Upper lobe of left lung (tissue), 6 donors: ENCODE results near the gene TSPYL1. TPM values are rescaled to one million over a fixed set of nuclear protein-coding genes. Genes with fewer than 3 reads are reported as not detected.

ENCODE experiments used
- ATAC-seq, 2 donors: fragments of 200-7000 bp; cut with Tn5 transposase; one replicate each; pipeline ENCODE4 v1.9.1; 2022; ENCODE audit warnings: mild to moderate bottlenecking in 2 of 2, moderate library complexity in 2 of 2; ENCODE audit not compliant: low FRiP score in 2 of 2
- DNase-seq, 2 donors: peaks; one replicate each; pipeline ENCODE4 v3.0.0-alpha.2; 2019 to 2020
- H3K27ac ChIP-seq, 4 donors: fragments of 200-600 bp; sonication (generic); one replicate each; pipeline ENCODE4 v1.5.1; 2016 to 2019
- H3K27me3 ChIP-seq, 4 donors: fragments of 200-600 bp; sonication (generic); one replicate each; pipeline ENCODE4 v1.5.1; 2017 to 2019
- H3K36me3 ChIP-seq, 4 donors: fragments of 200-600 bp; sonication (generic); one replicate each; pipeline ENCODE4 v1.5.1; 2016 to 2019
- H3K4me1 ChIP-seq, 4 donors: fragments of 200-600 bp; sonication (generic); one replicate each; pipeline ENCODE4 v1.5.1; 2018 to 2019
- H3K4me3 ChIP-seq, 4 donors: fragments of 200-600 bp; sonication (generic); one replicate each; pipeline ENCODE4 v1.5.1; 2017 to 2019; ENCODE audit warnings: mild to moderate bottlenecking in 2 of 4, moderate library complexity in 1 of 4
- H3K9me3 ChIP-seq, 4 donors: fragments of 200-600 bp; sonication (generic); one replicate each; pipeline ENCODE4 v1.5.1; 2018 to 2019
- EP300 ChIP-seq, 4 donors: sonication (generic); formaldehyde crosslinking; IDR thresholded peaks; one replicate each; pipeline ENCODE4 v1.5.1; 2017; ENCODE audit warnings: antibody characterized with exemption in 4 of 4, control low read depth in 2 of 4
- POLR2A ChIP-seq, 4 donors: fragments of 450-650 bp; IDR thresholded peaks; one replicate each; pipeline ENCODE4 v1.5.1; 2016 to 2017; ENCODE audit warnings: antibody characterized with exemption in 4 of 4, mild to moderate bottlenecking in 2 of 4
- POLR2AphosphoS5 ChIP-seq, 2 donors: sonication (generic); formaldehyde crosslinking; IDR thresholded peaks; one replicate each; pipeline ENCODE4 v1.5.1; 2017; ENCODE audit warnings: antibody characterized with exemption in 2 of 2
- WGBS, 2 donors: methylation state at CpG; one replicate each; pipeline ENCODE4 v1.1.5; 2017 to 2018; 5-methylcytosine and 5-hydroxymethylcytosine counted together
- total RNA-seq, 6 donors: library from RNA; depleted of rRNA in 4 of 6; stranded (reverse); fragments of >200 nt in 4 of 6; gene quantifications; one replicate each; pipeline versions ENCODE4 v1.1.0 to v1.2.1, GENCODE V29; 2016 to 2021
- TF ChIP-seq, protein P1 (sequence below), 6 experiments: fragments of 450-650 bp in 4 of 6; fragments of 200-600 bp in 2 of 6; sonication (generic) in 2 of 6; IDR thresholded peaks; one replicate each; pipeline ENCODE4 v1.5.1; 2016 to 2019; ENCODE audit warnings: antibody characterized with exemption in 6 of 6
- donor health status: DM: no; HTN: no; CAD: no; lungs with moderate emphysema.
- donor health status: DM: no; HTN: yes; CAD: no; lungs with severe emphysema.

The TSPYL1 gene
- 10 to 100 TPM; 33.5 to 83.6 (median 64.9) TPM for total RNA-seq

DNA sequence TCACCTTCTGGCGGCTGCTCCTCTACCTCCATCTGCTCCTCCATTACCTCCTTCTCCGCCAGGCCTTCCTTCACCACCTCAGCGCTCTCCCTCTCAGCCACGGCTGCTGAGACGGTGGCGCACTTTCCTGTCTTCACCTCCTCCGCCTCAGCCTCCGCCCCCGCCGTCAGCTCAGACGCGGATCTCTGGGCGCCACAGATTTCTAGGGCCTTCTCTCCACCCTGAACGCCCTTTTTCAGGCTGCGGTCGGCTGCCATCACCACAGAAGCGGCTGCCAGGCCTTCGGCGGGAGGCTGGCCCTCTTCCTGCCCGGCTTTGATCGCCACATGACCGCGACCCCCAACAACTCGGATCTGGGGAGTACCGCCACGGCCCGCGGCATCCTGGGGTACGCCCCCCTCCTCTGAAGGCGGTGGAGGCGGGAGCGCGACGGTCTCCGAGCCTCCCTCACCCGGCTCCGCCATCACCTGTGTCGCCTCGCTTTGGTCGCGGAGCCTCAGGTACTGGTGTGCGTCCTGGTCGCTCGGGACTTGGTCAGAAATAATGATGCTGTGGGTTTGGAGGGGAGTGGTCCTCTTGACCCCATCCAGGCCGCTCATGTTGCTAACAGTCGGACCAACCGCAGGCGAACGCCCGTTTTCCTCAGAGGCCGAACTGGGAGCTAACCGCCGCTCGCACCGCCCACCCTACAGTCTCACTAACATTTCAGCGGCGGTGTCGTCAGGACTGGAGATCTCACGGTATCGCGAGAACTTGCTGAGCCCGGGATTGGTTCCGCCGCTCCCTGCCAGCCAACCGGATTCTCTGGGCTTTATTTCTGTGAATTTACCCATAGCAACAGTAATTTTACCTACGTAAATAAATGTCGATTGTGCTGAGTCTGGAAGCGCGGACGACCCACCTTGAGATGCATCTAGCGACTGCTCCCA, at the start of gene TSPYL1:
Gene TSPYL1 (minus strand): TSS at position 699 of the 929 bp plus-strand sequence. CDS start 100 bp downstream, at position 599.
- DNase-seq (peak; percentile 91 to 97), ATAC-seq (peak; percentile 98 to 99)
- peaks cover 0 to 4% (median 0%) of the 10 kb centered on the region in 4 donors for H3K36me3 ChIP-seq
- H3K4me3 ChIP-seq = peak within 1 kb of the TSS; percentile 49 to 92 (median 80)
- peak within 1 kb of the TSS; percentile 96 to 99 (median 99) for H3K27ac ChIP-seq
- no peaks in the 10 kb centered on the region for H3K9me3 ChIP-seq
- no peaks in the 10 kb centered on the region for H3K27me3 ChIP-seq
- TF ChIP-seq POLR2AphosphoS5 (IDR thresholded peaks at IDR 0.05) = peak; percentile 97 to 99
- TF ChIP-seq, protein P1, sequence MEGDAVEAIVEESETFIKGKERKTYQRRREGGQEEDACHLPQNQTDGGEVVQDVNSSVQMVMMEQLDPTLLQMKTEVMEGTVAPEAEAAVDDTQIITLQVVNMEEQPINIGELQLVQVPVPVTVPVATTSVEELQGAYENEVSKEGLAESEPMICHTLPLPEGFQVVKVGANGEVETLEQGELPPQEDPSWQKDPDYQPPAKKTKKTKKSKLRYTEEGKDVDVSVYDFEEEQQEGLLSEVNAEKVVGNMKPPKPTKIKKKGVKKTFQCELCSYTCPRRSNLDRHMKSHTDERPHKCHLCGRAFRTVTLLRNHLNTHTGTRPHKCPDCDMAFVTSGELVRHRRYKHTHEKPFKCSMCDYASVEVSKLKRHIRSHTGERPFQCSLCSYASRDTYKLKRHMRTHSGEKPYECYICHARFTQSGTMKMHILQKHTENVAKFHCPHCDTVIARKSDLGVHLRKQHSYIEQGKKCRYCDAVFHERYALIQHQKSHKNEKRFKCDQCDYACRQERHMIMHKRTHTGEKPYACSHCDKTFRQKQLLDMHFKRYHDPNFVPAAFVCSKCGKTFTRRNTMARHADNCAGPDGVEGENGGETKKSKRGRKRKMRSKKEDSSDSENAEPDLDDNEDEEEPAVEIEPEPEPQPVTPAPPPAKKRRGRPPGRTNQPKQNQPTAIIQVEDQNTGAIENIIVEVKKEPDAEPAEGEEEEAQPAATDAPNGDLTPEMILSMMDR (IDR thresholded peaks at IDR 0.05) = peak in 1 of 6 experiments; percentile 16
- TF ChIP-seq EP300 (IDR thresholded peaks at IDR 0.05) = no peak
- peak in 3 of 4 donors; percentile 96 to 98 (median 98) for TF ChIP-seq POLR2A (IDR thresholded peaks at IDR 0.05)
- 0% methylated on average over 36 to 68 of the region's 71 CpGs for WGBS, 2 donors
- peaks cover 48 to 50% (median 49%) of the 10 kb centered on the region in 4 donors for H3K4me1 ChIP-seq

DNA sequence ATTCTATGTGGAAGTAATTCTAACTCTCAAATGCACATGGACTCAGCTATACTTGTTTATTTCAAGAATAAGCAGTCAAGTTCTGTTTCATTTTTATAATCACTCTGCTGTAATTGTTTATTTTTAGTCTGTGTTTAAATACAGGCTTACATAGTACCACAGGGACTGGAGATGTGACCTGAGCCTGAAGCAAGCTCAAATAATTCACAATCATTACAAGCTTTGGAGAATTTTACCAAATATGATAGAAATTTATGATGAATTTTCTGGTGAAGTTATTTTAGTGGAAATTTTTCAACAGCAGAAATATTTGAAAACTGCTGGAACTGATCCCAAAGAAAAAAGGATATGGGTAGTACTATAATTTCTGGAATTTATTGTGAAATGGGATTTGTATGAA, 49.4 kb upstream of the TSPYL1 start:
- no peak for DNase-seq

DNA sequence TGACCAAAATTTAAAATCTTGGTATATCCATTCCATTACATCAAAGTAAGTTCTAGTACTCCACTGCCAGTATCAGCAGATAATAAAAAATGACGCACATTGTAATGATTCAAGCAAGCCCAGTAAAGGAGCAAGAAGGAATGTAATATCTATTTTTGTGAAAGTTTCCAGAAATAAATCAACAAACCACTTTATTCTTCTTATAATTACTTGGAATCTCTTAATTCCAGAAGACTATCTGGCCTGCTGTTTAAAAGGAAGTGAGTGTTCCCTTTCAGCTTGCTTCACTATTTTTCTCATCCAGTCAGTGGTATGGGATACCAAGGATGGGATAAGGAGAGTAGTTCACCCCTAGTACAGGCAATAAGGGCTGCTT, 48.8 kb upstream of the TSPYL1 start:
- no peaks in the 10 kb centered on the region for H3K36me3 ChIP-seq
- H3K4me1 ChIP-seq = peaks cover 0 to 14% (median 4%) of the 10 kb centered on the region in 4 donors
- H3K9me3 ChIP-seq = no peaks in the 10 kb centered on the region
- no peak overlapping the region for H3K4me3 ChIP-seq
- ATAC-seq (peak in 1 of 2 donors; percentile 55), DNase-seq (no peak)
- TF ChIP-seq EP300 (IDR thresholded peaks at IDR 0.05) (no peak), POLR2AphosphoS5 (IDR thresholded peaks at IDR 0.05) (no peak)
- TF ChIP-seq, protein P1 (IDR thresholded peaks at IDR 0.05) = no peak
- peak overlapping the region in 3 of 4 donors; percentile 2 to 53 (median 17) for H3K27ac ChIP-seq
- no peaks in the 10 kb centered on the region for H3K27me3 ChIP-seq
- WGBS, 2 donors = 86 to 89% methylated on average over 1 of the region's 1 CpG

More for the DNA sequence above, 49.4 kb upstream of the TSPYL1 start:
- no peak for ATAC-seq
- H3K27me3 ChIP-seq = no peaks in the 10 kb centered on the region
- H3K4me1 ChIP-seq = peaks cover 0 to 14% (median 4%) of the 10 kb centered on the region in 4 donors
- TF ChIP-seq, protein P1 (IDR thresholded peaks at IDR 0.05) = no peak
- no peak for TF ChIP-seq EP300 (IDR thresholded peaks at IDR 0.05)
- TF ChIP-seq POLR2AphosphoS5 (IDR thresholded peaks at IDR 0.05) = no peak
- no peak for TF ChIP-seq POLR2A (IDR thresholded peaks at IDR 0.05)
- peak overlapping the region in 1 of 4 donors; percentile 53 for H3K27ac ChIP-seq
- no peaks in the 10 kb centered on the region for H3K9me3 ChIP-seq
- no peaks in the 10 kb centered on the region for H3K36me3 ChIP-seq
- H3K4me3 ChIP-seq = no peak overlapping the region

DNA sequence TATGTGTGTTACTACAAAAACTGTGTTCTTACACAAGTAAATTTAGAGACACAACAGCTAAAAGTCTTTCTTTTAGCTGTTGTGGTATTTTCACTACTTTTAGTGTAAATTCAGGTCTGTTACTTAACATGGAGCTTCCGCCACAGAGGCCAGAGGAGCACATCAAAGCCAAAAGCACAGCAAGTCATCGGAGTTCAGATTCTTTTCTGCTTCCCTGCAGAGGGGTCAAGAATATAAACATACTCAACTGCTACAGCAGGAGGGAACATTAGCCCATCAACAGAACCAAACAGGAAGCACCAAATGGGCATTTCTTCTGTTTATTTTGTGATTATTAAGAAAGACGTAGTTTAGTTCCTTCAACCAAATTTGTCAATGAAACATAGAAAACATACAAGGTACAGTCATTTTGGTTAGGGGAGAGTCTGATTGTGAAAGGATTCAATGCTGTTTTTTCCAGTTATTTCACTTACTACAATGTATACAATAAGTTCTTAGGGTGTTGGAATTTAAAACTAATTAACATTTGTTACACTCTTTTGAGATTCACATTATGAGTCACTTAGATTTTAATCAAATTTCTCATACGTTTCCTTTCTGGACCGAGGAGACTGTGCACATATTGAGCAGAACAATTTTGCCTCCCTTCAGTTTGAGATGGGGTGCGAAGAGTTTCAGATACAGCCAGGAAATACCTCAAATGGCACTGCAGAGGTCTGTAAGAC, 48.2 kb upstream of the TSPYL1 start:
- DNase-seq (no peak), ATAC-seq (peak in 1 of 2 donors; percentile 30)
- no peaks in the 10 kb centered on the region for H3K36me3 ChIP-seq
- peaks cover 0 to 14% (median 4%) of the 10 kb centered on the region in 4 donors for H3K4me1 ChIP-seq
- H3K27me3 ChIP-seq = no peaks in the 10 kb centered on the region
- H3K27ac ChIP-seq = peak overlapping the region in 3 of 4 donors; percentile 2 to 53 (median 17)
- no peak overlapping the region for H3K4me3 ChIP-seq
- 66 to 72% methylated on average over 6 of the region's 6 CpGs for WGBS, 2 donors
- no peaks in the 10 kb centered on the region for H3K9me3 ChIP-seq
- TF ChIP-seq, protein P1 (IDR thresholded peaks at IDR 0.05) = no peak
- TF ChIP-seq POLR2A (IDR thresholded peaks at IDR 0.05) = no peak
- TF ChIP-seq EP300 (IDR thresholded peaks at IDR 0.05) = no peak
